NCI-H2196 treated with DMSO at 0.1 percent for 48 hours (cell line): ENCODE results near the gene GTF3C1.

ENCODE experiments used
- DNase-seq: peaks from one replicate; lab custom pipeline; 2025; ENCODE audit not compliant: unreplicated experiment; lab: John Stamatoyannopoulos, UW

Gene GTF3C1

GRCh38 chr16:27520982-27521673 is 28.6 kb downstream of the GTF3C1 start:
- no peak for DNase-seq

- no peak for DNase-seq
Measured at GRCh38 chr16:27518226-27518625, 31.5 kb downstream of the GTF3C1 start.

- no peak for DNase-seq
Measured at GRCh38 chr16:27517664-27518063, 32.0 kb downstream of the GTF3C1 start.

- DNase-seq: no peak
Measured at GRCh38 chr16:27516365-27516764, 33.3 kb downstream of the GTF3C1 start.

GRCh38 chr16:27515874-27516353 is 33.8 kb downstream of the GTF3C1 start:
- no peak for DNase-seq

GRCh38 chr16:27514806-27515205 is 34.9 kb downstream of the GTF3C1 start:
- no peak for DNase-seq

- DNase-seq: no peak
Measured at GRCh38 chr16:27511657-27512448, 37.9 kb downstream of the GTF3C1 start.

- no peak for DNase-seq
Measured at GRCh38 chr16:27508476-27508875, 41.2 kb downstream of the GTF3C1 start.

GRCh38 chr16:27506771-27507170 is 42.9 kb downstream of the GTF3C1 start:
- DNase-seq: no peak

- DNase-seq: no peak
Measured at GRCh38 chr16:27505297-27506236, 44.1 kb downstream of the GTF3C1 start.

- DNase-seq: no peak
Measured at GRCh38 chr16:27503662-27504061, 46.1 kb downstream of the GTF3C1 start.

- DNase-seq: no peak
Measured at GRCh38 chr16:27500801-27501200, 48.9 kb downstream of the GTF3C1 start.

- DNase-seq: no peak
Measured at GRCh38 chr16:27499659-27500055, 50.1 kb downstream of the GTF3C1 start.

- no peak for DNase-seq
Measured at GRCh38 chr16:27498916-27499658, 50.6 kb downstream of the GTF3C1 start.

- DNase-seq: no peak
Measured at GRCh38 chr16:27498031-27498825, 51.5 kb downstream of the GTF3C1 start.

- no peak for DNase-seq
Measured at GRCh38 chr16:27495191-27495590, 54.5 kb downstream of the GTF3C1 start.

- DNase-seq: no peak
Measured at GRCh38 chr16:27492588-27492979, 57.1 kb downstream of the GTF3C1 start.

- no peak for DNase-seq
Measured at GRCh38 chr16:27491894-27492587, 57.7 kb downstream of the GTF3C1 start.

GRCh38 chr16:27489906-27490305 is 59.8 kb downstream of the GTF3C1 start:
- DNase-seq: no peak
